Suprapubic skin (tissue), 4 donors: Measurements from ENCODE around the gene PGP.

Experiments
- CTCF ChIP-seq, 2 donors: fragments of 200-600 bp in 1 of 2; fragments of 450-650 bp in 1 of 2; sonication (generic) in 1 of 2; IDR thresholded peaks; one replicate each; pipeline ENCODE4 v1.5.1; 2016 to 2019; ENCODE audit warnings: antibody characterized with exemption in 2 of 2, mild to moderate bottlenecking in 1 of 2, moderate library complexity in 1 of 2
- EP300 ChIP-seq: sonication (generic); formaldehyde crosslinking; IDR thresholded peaks from one replicate; pipeline ENCODE4 v1.6.1; 2017; ENCODE audit warnings: antibody characterized with exemption
- POLR2A ChIP-seq, 2 donors: fragments of 450-650 bp; IDR thresholded peaks; one replicate each; pipeline ENCODE4 v1.6.1; 2017; ENCODE audit warnings: antibody characterized with exemption in 2 of 2, mild to moderate bottlenecking in 2 of 2, moderate library complexity in 2 of 2
- POLR2AphosphoS5 ChIP-seq, 3 donors: sonication (generic); formaldehyde crosslinking; IDR thresholded peaks; one replicate each; pipeline ENCODE4 v1.6.1; 2017; ENCODE audit warnings: antibody characterized with exemption in 3 of 3

DNA sequence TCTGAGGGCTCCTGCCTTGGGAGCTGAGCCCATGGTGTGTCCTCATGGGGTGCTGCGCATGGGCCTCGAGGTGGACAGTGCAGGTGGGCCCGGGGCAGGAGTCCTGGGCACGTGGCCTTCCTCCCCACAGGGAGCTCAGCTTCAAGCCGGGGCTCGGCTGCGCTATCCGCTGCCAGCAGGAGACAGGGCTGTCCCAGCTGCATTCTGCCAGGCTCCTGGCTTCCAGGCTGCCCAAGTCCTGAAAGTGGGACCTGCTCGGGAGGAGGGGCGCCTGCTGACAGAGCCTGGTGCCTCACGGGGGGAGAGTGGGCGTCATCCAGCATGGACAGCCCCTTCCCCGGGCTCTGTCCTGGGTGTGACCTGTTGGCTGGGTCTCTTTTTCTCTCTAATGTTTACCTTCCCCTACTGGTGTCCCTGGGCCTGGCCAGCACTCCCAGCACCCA lies 51.9 kb downstream of the PGP start:
- TF ChIP-seq POLR2A (IDR thresholded peaks at IDR 0.05) (no peak), CTCF (IDR thresholded peaks at IDR 0.05) (no peak), EP300 (no peak), POLR2AphosphoS5 (IDR thresholded peaks at IDR 0.05) (no peak)
